OCI-LY7 (cell line): ENCODE results near the gene RAET1E.

Experiments used
- EZH2phosphoT487 ChIP-seq: fragments of 200-600 bp; sonication (generic); IDR thresholded peaks from 2 replicates; pipeline ENCODE4 v1.6.1; 2018; ENCODE audit warnings: low read depth, borderline replicate concordance, mild to moderate bottlenecking, mixed run types, antibody characterized with exemption, low read length, moderate library complexity, mixed read lengths
- TF ChIP-seq, protein P1 (sequence below): fragments of 200-600 bp; sonication (generic); conservative IDR thresholded peaks from 2 replicates; pipeline ENCODE4 v1.5.1; 2014; ENCODE audit warnings: mild to moderate bottlenecking, antibody characterized with exemption, low read length, moderate library complexity, mixed read lengths

DNA sequence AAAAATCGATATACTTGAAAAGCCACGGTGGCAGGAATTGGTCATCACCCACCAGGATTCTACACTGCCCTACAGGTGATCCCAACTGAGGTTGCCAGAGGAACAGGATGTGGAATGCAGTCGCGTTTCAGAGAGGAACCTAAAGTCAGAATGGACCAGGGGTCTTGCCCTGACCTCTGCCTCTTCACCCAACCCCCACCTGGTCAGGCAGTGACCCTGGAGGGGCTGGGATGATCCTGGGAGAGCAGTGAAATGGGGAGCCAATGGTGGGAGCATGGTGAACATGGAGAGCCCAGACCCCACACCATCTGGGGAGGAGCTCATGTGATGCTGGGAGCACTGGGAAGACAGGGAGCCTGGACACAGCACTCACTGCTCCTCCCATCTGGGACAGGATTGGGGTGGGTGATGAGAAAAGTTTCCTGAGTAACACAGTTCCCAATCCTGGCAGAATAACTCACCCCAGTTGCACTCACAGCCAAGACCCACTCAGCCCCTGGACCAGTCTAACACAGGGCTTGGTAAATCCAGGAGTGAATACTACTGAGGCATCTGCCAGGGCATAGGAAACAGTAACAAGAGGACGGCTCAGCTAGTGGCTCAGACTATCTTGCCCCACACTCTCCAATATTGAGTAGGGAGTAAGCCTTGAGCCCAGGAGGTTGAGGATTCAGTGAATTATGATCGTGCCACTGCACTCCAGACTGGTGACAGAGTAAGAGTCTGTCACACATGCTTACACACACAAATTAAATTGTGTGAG lies 42.2 kb upstream of the RAET1E start:
- TF ChIP-seq, protein P1, sequence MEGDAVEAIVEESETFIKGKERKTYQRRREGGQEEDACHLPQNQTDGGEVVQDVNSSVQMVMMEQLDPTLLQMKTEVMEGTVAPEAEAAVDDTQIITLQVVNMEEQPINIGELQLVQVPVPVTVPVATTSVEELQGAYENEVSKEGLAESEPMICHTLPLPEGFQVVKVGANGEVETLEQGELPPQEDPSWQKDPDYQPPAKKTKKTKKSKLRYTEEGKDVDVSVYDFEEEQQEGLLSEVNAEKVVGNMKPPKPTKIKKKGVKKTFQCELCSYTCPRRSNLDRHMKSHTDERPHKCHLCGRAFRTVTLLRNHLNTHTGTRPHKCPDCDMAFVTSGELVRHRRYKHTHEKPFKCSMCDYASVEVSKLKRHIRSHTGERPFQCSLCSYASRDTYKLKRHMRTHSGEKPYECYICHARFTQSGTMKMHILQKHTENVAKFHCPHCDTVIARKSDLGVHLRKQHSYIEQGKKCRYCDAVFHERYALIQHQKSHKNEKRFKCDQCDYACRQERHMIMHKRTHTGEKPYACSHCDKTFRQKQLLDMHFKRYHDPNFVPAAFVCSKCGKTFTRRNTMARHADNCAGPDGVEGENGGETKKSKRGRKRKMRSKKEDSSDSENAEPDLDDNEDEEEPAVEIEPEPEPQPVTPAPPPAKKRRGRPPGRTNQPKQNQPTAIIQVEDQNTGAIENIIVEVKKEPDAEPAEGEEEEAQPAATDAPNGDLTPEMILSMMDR, result no peak
- TF ChIP-seq EZH2phosphoT487, result no peak
